HUES48 (cell line): ENCODE measurements around the gene CDC14B.
A peak's percentile ranks its signal among the peaks of the same experiment; 100 is the strongest.

Experiments
- H3K27ac ChIP-seq: one replicate; pipeline ENCODE4 v1.7.0; 2013; ENCODE audit warnings: low read depth, low read length, inconsistent platforms
- H3K27me3 ChIP-seq: 2 replicates; pipeline ENCODE4 v1.6.1; 2013; ENCODE audit warnings: mild to moderate bottlenecking, low read length; ENCODE audit not compliant: control insufficient read depth, insufficient read depth
- H3K36me3 ChIP-seq: 2 replicates; pipeline ENCODE4 v1.6.1; 2013; ENCODE audit warnings: low read length; ENCODE audit not compliant: control insufficient read depth, insufficient read depth
- H3K4me1 ChIP-seq: 2 replicates; pipeline ENCODE4 v1.6.1; 2013; ENCODE audit warnings: mild to moderate bottlenecking, low read length; ENCODE audit not compliant: control insufficient read depth, insufficient read depth
- H3K4me3 ChIP-seq: 2 replicates; pipeline ENCODE4 v1.5.1; 2013; ENCODE audit warnings: mild to moderate bottlenecking, low read depth, low read length
- H3K9ac ChIP-seq: 2 replicates; pipeline ENCODE4 v1.6.1; 2013; ENCODE audit warnings: mild to moderate bottlenecking, low read depth, low read length, moderate library complexity
- H3K9me3 ChIP-seq: 2 replicates; pipeline ENCODE4 v1.6.1; 2013; ENCODE audit warnings: low read length; ENCODE audit not compliant: control insufficient read depth, insufficient read depth

Gene CDC14B

DNA sequence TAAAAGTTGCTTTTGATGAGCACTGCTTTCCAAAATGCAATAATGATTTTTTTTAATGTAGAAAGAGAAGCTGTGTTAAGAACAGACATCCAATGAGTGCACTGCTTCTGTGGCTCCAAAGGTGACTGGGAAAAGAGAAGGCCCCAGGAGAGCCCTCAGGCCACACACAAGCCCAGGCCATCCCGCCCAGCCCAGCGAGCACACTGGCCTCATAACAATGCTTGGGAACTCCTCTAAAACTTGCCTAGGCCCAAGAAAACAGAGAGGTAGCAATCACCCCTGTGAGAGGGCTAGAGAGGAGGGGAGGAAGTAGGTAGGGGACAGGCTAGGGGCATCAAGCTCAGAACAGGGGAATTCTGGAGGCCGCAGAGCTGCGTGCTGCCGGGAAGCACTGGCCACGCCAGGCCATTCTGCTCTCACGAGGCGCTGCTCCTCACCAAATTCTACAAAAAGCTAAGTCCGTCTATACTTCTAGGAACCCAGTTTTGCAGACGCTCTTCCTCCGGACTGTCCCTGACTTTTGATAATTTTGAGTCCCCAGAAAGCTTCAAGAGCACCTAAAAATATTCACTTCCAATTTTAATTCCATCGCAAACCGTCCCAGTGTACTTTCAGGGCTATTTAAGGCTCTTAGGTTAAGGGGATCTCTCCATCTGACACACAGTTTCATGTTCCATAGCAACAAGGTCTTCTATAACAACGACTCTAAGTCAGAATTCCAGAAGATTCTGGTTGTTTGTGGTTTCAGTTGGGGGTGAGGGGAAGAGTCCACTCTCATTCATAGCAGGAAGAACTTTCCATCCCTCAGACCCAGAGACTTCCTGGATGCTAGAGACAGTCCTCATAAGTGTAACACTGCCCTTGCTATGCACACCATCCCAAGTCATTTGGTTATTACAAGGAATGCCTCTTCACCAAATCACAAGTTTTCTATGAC lies 118.7 kb downstream of the CDC14B start:
- no peak overlapping the region for H3K9ac ChIP-seq
- H3K4me3 ChIP-seq, result no peak overlapping the region
- peaks cover 30% of the 10 kb centered on the region for H3K4me1 ChIP-seq
- H3K36me3 ChIP-seq, result no peaks in the 10 kb centered on the region
- no peak overlapping the region for H3K27ac ChIP-seq
- H3K9me3 ChIP-seq, result no peaks in the 10 kb centered on the region
- H3K27me3 ChIP-seq, result no peaks in the 10 kb centered on the region

DNA sequence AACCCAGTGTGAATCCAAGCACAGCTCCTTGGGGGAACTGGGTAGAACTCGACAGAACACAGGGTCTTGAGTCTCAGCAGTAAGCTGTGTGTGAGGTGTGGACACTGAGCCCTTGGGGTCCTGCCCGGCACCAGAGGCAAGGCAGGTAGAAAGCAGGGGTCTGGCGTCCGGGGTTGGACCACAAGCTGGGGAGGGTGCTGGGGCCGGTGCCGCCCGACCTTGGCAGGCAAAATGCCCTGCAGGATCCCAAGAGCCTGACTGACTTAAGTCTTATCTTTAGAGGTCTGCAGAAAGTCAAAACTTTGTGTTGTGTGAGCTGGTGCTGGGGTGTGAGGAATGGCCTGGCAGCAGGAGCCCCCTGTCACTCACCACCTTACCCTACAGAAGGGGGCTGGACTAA lies 120.4 kb downstream of the CDC14B start:
- H3K9me3 ChIP-seq, result no peaks in the 10 kb centered on the region

DNA sequence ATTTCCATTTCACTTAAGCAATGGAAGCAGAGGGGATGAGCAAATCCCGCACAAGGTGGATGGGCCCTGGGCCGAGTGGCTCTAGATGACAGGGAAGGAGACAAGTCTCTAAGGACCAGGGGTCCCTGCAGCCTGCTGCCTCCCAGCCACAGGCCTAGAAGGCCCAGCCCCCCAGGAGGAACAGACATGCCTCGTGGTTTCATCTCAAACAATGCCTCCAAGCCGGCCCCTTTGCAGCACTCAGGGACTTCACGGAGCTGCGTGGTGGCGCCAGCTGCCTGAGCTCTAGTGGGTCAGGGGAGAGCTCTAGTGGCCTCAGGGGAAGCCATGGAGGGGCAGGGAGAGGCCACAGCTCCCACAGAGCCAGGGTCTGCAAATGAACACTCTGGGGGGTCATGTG lies 120.8 kb downstream of the CDC14B start:
- H3K27me3 ChIP-seq, result no peaks in the 10 kb centered on the region
- peaks cover 34% of the 10 kb centered on the region for H3K4me1 ChIP-seq
- H3K36me3 ChIP-seq, result peaks cover 4% of the 10 kb centered on the region; the same call in 1 of the 2 replicates
- H3K4me3 ChIP-seq, result no peak overlapping the region
- no peak overlapping the region for H3K9ac ChIP-seq
- H3K27ac ChIP-seq, result no peak overlapping the region
- H3K9me3 ChIP-seq, result no peaks in the 10 kb centered on the region

More for the DNA sequence above, 120.4 kb downstream of the CDC14B start:
- H3K4me1 ChIP-seq, result peaks cover 32% of the 10 kb centered on the region
- H3K27me3 ChIP-seq, result no peaks in the 10 kb centered on the region
- H3K4me3 ChIP-seq, result no peak overlapping the region
- H3K36me3 ChIP-seq, result peaks cover under 1% of the 10 kb centered on the region; the same call in 1 of the 2 replicates
- no peak overlapping the region for H3K9ac ChIP-seq
- H3K27ac ChIP-seq, result no peak overlapping the region

DNA sequence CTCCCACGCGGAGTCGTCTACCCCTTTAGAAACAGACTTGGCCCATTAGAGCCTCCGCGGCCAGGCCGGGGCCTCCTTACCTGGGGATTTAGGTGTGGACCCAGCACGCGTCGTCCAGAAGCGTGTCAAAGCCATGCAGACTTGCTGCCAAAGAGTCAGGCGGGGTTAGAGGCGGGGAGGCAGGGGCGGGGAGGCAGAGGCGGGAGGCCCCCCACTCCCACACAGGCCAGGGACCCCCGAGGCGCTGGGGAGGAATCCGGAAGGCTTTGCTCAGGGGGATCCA lies 122.6 kb downstream of the CDC14B start:
- H3K4me3 ChIP-seq, result no peak overlapping the region
- H3K36me3 ChIP-seq, result peaks cover 4% of the 10 kb centered on the region; the same call in 1 of the 2 replicates
- no peaks in the 10 kb centered on the region for H3K9me3 ChIP-seq
- H3K4me1 ChIP-seq, result peaks cover 19% of the 10 kb centered on the region
- H3K27ac ChIP-seq, result no peak overlapping the region
- no peak overlapping the region for H3K9ac ChIP-seq
- H3K27me3 ChIP-seq, result no peaks in the 10 kb centered on the region

DNA sequence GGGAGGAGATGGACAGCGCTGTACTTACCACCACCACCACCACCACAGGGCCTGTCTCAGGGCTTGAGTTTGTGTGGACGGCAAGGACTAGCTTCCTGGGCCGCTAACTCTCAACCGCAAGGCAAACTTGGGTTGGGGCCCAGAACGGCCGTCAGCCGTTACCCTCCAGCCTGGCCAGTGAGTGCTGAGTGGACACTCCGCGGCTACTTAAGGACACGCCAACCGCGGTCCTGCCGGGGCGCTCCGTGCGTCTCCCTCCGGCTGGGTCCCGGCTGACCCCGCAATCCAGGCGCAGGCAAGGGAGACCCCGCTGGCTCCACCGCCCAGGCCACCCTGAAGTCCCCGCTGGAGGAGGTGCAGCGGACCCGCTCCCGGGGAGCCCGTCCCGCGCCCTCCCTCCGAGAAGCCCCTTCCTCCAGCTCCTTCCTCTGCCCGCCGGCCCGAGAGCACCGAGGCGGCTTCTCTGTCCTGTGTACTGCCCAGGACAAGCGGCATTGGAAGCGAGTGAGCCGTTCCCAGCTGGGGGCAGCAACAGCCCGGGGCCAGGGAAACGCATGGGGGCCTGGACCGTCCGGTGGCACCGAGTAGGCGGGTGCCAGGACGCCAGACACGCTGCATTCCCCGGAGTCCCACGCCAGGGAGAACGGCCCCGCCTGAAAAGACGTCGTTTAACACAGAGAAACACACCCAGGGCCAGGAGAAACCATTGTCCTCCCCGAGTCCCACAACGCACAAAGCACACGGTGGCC lies 123.1 kb downstream of the CDC14B start:
- H3K36me3 ChIP-seq, result peaks cover 7% of the 10 kb centered on the region

DNA sequence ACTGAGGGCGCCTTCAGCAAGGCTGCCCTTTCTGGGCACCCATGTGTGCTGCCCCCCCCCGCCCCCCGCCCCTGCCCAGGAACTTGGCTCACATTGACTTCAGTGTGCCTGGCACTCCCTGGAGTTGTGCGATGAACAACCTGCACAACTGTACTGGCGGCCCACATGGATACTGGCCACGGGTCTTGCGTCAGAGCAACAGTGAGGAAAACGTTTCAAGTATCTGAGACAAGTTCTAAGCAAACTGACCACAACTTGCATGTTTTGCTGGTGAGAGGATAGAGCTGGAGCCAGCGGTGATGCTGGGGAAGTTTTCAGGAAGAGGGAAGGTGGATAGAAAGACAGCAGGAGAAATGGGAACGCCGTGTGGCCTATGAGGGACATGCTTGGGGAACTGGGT lies 124.3 kb downstream of the CDC14B start:
- H3K36me3 ChIP-seq, result peaks cover 19% of the 10 kb centered on the region
- H3K27ac ChIP-seq, result no peak overlapping the region
- no peaks in the 10 kb centered on the region for H3K27me3 ChIP-seq
- H3K9ac ChIP-seq, result no peak overlapping the region
- no peak overlapping the region for H3K4me3 ChIP-seq
- peaks cover 16% of the 10 kb centered on the region for H3K4me1 ChIP-seq
- H3K9me3 ChIP-seq, result no peaks in the 10 kb centered on the region

More for the DNA sequence above, 123.1 kb downstream of the CDC14B start:
- no peak overlapping the region for H3K4me3 ChIP-seq
- H3K9ac ChIP-seq, result no peak overlapping the region
- H3K27ac ChIP-seq, result no peak overlapping the region
- H3K27me3 ChIP-seq, result no peaks in the 10 kb centered on the region
- H3K9me3 ChIP-seq, result no peaks in the 10 kb centered on the region
- H3K4me1 ChIP-seq, result peaks cover 16% of the 10 kb centered on the region

DNA sequence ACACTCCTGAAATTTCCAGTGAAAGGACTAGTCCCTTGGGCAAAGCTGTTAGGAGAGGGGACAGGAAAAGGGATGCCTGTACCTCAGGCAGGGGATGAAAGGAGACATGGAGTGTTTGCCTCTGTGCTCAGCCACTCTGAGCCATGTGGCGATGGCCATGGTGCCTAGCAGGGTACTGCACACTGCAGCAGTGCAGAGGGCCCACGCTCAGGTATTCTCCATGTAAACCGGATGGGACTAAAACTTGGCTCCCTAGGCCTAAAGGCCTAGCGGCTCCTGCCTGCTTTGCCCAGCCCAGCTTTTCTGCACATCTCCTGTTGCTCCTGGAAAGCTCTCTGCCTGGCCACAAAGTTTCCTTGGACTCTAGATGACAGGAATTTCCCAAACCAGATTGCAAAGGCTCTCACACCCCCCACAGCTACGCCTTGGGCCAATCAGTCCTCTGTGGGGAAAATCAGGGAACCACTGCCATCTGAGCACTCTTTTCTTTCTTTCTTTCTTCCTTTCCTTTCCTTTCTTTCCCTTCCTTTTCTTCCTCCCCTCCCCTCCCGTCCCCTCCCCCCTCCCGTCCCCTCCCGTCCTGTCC lies 125.3 kb downstream of the CDC14B start:
- Histone ChIP-seq H3K27me3 (no peaks in the 10 kb centered on the region), H3K27ac (no peak overlapping the region), H3K4me1 (peaks cover 16% of the 10 kb centered on the region), H3K9ac (peak overlapping the region; percentile 32; the same call in 1 of the 2 replicates), H3K9me3 (no peaks in the 10 kb centered on the region), H3K36me3 (peaks cover 26% of the 10 kb centered on the region), H3K4me3 (no peak overlapping the region)

DNA sequence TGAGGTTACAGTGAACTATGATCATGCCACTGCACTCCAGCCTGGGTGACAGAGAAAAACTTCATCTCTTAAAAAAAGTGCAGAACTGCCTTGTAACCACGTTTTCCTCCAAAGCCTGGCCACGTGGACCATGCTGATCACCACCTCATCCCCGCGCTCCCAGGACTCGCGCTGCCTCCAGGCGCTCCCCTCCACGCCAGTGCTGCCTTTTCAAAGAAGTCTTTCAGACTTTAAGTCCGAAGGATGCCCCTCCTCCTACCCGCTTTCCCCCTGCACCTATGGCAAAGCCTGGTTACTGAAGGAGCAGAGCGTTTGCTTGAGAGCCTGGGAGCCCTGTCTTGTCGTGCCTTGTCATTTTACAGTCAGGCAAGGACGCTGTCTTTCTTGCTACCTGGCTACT lies 125.9 kb downstream of the CDC14B start:
- no peak overlapping the region for H3K27ac ChIP-seq
- no peak overlapping the region for H3K4me3 ChIP-seq
- peaks cover 10% of the 10 kb centered on the region for H3K4me1 ChIP-seq
- H3K9me3 ChIP-seq, result no peaks in the 10 kb centered on the region
- peak overlapping the region; percentile 32; the same call in 1 of the 2 replicates for H3K9ac ChIP-seq
- H3K27me3 ChIP-seq, result no peaks in the 10 kb centered on the region
- peaks cover 31% of the 10 kb centered on the region for H3K36me3 ChIP-seq

DNA sequence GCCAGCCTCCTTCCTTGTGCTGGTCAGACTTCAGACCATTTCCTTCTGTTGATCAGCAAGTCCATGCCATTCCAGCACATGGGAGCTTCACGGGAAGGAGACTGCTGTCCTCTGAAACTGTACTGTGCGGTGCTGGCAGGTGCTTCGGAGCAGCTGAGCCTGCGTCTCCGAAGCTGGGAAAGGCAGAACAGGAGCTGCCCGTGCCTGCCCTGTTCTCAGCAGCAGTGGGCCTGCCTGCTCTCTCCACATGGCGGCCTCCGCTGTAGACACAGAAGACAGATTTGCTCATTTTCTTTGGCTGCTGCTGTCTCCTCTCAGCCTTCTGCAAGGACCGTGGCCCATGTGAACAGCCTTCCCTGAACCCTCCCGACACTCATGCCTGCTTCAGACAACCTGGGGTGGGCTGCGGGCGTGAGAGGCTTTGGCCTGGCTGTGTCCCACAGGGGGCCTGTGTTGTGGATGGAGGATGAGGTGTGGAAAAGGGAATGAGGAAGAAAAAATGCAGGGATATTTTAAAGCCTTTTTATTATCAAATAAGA lies 126.6 kb downstream of the CDC14B start:
- Histone ChIP-seq H3K4me3 (no peak overlapping the region), H3K27me3 (no peaks in the 10 kb centered on the region), H3K36me3 (peaks cover 38% of the 10 kb centered on the region), H3K27ac (no peak overlapping the region), H3K9me3 (no peaks in the 10 kb centered on the region), H3K4me1 (peaks cover 7% of the 10 kb centered on the region; the same call in 1 of the 2 replicates), H3K9ac (no peak overlapping the region)

DNA sequence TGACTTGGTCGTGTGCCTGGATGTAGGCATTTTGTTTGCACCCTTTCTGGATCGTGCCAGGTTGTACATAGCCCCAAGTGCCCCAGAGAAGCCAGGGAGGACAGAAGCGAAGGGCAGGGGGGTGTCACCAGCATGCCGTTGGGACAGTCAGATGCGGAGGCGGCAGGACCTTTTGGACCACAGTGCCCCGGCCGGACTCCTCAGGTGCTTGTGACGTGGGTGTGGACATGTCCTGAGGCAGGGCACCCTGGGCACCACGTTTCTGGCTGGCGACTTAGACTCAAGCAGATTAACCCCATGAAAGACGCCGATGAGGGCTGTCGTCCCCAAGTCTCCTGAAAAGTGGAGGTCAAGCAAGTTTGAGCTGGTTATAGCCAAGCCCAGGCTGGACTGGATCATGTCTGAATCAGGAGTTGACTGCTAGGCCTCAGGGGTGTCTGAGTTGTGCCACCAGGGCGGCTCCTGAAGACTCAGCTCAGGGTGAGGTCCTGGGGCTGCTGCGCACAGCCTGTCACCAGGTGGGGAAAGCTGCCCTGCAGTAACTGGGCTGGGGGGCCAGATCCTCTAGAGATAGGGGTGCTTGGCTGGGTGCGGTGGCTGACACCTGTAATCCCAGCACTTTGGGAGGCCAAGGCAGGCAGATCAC lies 127.6 kb downstream of the CDC14B start:
- Histone ChIP-seq H3K4me1 (peaks cover 7% of the 10 kb centered on the region; the same call in 1 of the 2 replicates), H3K4me3 (no peak overlapping the region), H3K9me3 (no peaks in the 10 kb centered on the region), H3K27me3 (no peaks in the 10 kb centered on the region), H3K9ac (no peak overlapping the region), H3K36me3 (peaks cover 41% of the 10 kb centered on the region), H3K27ac (no peak overlapping the region)
